Activated naive CD4-positive, alpha-beta T cell treated with anti-CD3 and anti-CD28 coated beads for 36 hours (primary cell): ENCODE results near the gene BBS10. TPM values are rescaled to one million over a fixed set of nuclear protein-coding genes. Genes with fewer than 3 reads are reported as not detected.
"Not testable (repeated sequence)": the region's sequence is repeated elsewhere in the genome, so short reads cannot be mapped to it uniquely, and the experiment has no call there.

Experiments
- CTCF ChIA-PET: fragments of 350-600 bp; sonication (Branson Sonifier 250); formaldehyde crosslinking; loops from one replicate; lab custom pipeline; 2021; ENCODE audit warnings: antibody characterized with exemption; lab: Charles Lee
- DNase-seq: peaks from one replicate; pipeline ENCODE4 v3.0.0-alpha.2; 2020
- H3K27ac Mint-ChIP-seq: one replicate; pipeline ENCODE4 v1.8.0; 2021; ENCODE audit warnings: mild to moderate bottlenecking, mixed read lengths
- H3K27me3 Mint-ChIP-seq: one replicate; pipeline ENCODE4 v1.8.0; 2021; ENCODE audit warnings: low read depth, mixed read lengths
- H3K36me3 Mint-ChIP-seq: one replicate; pipeline ENCODE4 v1.8.0; 2021; ENCODE audit warnings: low read depth, mixed read lengths
- H3K4me1 Mint-ChIP-seq: one replicate; pipeline ENCODE4 v1.8.0; 2021; ENCODE audit warnings: low read depth, mixed read lengths
- H3K4me3 Mint-ChIP-seq: one replicate; pipeline ENCODE4 v1.8.0; 2021; ENCODE audit warnings: mild to moderate bottlenecking, moderate library complexity, mixed read lengths
- H3K9me3 Mint-ChIP-seq: one replicate; pipeline ENCODE4 v1.8.0; 2021; ENCODE audit warnings: mixed read lengths
- intact Hi-C: fragments of 100-400 bp; cut with micrococcal nuclease; formaldehyde crosslinking; loops from one replicate; pipeline ENCODE4 v1.15.1; 2023
- total RNA-seq, 2 experiments: library from RNA; stranded (reverse); gene quantifications; one replicate each; pipeline ENCODE4 v1.2.3, GENCODE V29; 2021

Gene BBS10
- total RNA-seq, result 1 to 10 TPM; 3.3 TPM

DNA sequence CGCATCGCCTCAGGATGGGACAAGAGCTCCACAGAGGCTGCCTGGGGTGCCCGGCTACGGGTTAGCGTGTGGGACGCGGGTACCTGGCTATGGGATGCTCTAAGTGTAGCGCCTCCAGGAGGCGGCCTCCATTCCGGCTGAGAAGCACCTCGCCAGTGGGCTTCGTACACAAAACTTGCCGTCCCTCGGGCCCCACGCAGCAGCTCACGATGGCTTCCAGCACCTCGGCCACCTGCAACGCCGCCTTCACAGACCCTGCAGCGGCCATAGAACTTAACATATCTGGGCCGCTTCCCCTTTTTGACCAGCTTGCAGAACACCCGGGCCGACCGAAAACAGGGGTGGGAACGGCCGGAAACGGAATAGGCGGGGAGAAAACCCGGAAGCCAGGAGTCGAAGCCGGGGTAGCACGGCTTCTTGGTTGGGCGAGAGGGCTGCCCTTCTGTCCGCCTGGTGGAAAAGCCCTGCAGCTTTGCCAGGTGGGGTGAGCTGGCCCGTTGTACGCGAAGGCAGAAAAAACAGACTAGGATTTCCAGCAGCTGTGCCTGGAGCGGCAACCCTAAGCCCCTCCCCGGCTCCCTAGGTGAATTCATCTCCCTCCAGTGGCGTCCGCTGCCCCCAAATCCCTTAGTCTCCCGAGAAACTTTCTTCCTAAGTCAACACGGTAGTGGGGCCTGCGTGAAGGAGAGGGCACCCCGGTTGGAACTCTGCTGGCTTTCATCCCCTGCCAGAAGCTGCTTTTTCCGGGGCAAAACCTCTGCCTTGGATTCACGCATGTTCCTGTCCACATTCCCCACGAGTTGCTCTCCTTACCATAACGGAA, at the start of gene BBS10:
BBS10 (minus strand) TSS at position 337 of the 823 bp plus-strand sequence; CDS start at position 280, 57 bp downstream.
- CTCF ChIA-PET, result interaction anchor here (0.8 to 2.3 kb wide), 8 partner anchors 10 to 822 kb away, joined by 3 to 6 read pairs (median 4); no protein-coding TSS in a partner anchor
- Mint-ChIP-seq H3K9me3 (no peaks in the 10 kb centered on the region), H3K27me3 (no peaks in the 10 kb centered on the region), H3K27ac (peak within 1 kb of the TSS; percentile 86), H3K4me1 (peaks cover 22% of the 10 kb centered on the region), H3K36me3 (peaks cover 3% of the 10 kb centered on the region), H3K4me3 (peak within 1 kb of the TSS; percentile 90)
- intact Hi-C loops, result loop anchor here (1.0 to 5.0 kb wide), 11 partner anchors 73 to 1016 kb away; partner anchors contain the start of genes CAPS2, GLIPR1, GLIPR1L1 and KRR1
- peak; percentile 92 for DNase-seq

DNA sequence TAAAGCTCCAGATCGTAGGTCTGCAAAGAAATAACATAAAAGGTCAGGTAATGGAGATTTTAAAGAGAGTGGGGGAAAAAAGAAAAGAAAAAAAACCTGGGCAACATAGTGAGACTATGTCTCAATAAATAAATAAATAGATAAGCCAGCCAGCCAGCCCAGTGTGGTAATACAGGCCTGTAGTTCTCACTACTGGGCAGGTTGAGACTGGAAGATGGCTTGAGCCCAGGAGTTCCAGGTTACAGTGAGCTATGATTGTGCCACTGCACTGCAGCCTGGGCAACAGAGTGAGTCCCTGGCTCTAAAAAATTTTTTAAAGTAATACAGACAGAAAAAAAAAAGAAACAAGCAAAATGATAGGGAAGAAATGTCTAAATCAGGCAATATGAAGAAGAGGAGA, 43.2 kb upstream of the BBS10 start:
- intact Hi-C loops, result no loop called here
- Mint-ChIP-seq H3K9me3 (no peaks in the 10 kb centered on the region), H3K4me3 (no peak overlapping the region), H3K27me3 (no peaks in the 10 kb centered on the region), H3K36me3 (peaks cover 23% of the 10 kb centered on the region), H3K4me1 (peaks cover 2% of the 10 kb centered on the region), H3K27ac (no peak overlapping the region)
- CTCF ChIA-PET, result no interaction called here
- no peak for DNase-seq

DNA sequence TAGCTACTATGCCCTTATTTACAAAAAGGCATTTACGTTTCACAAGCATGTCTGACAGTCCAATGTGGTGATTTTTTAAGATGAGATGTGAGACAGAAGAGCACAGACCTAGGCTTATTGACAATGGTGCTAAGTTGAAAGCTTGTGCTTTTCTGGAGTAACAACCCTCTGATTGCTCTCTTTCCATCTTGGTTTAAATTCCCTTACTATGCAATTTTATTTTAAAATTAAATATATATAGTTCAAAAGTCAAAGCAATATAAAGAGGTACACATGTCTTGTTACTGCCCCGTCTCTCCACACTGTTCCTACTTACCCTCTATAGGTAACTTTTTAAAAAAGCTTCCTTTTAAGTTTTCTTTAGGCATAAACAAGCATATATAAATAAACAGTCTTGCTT, 39.4 kb upstream of the BBS10 start:
- Mint-ChIP-seq H3K9me3 (no peaks in the 10 kb centered on the region), H3K27me3 (no peaks in the 10 kb centered on the region), H3K4me1 (peaks cover 2% of the 10 kb centered on the region), H3K36me3 (peaks cover 27% of the 10 kb centered on the region), H3K4me3 (no peak overlapping the region), H3K27ac (no peak overlapping the region)
- intact Hi-C loops, result no loop called here
- DNase-seq, result no peak
- CTCF ChIA-PET, result no interaction called here

DNA sequence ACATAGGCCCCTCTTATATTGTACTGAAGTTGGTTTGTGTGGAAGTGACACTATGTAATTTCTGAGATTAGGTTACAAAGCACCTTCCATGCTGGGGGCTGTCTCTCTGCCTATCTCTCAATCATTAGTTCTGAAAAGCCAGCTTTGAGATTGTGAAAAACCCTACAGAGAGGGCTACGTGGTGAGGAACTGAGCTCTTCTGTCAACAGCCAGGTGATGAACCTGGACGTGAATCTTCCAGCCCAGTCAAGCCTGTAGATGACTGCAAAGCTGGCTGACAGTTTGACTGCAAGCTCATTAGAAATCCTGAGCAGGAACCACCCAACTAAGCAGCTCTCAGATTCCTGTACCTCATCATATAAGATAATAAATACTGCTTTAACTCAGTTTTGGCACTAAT, 36.3 kb upstream of the BBS10 start:
- intact Hi-C loops, result no loop called here
- no peaks in the 10 kb centered on the region for H3K4me1 Mint-ChIP-seq
- no peak overlapping the region for H3K4me3 Mint-ChIP-seq
- DNase-seq, result no peak
- H3K27ac Mint-ChIP-seq, result no peak overlapping the region
- CTCF ChIA-PET, result interaction anchor here (0.7 kb wide), 1 partner anchor 172 kb away, joined by 3 read pairs; no protein-coding TSS in a partner anchor
- H3K27me3 Mint-ChIP-seq, result no peaks in the 10 kb centered on the region
- no peaks in the 10 kb centered on the region for H3K9me3 Mint-ChIP-seq
- H3K36me3 Mint-ChIP-seq, result peaks cover 19% of the 10 kb centered on the region

DNA sequence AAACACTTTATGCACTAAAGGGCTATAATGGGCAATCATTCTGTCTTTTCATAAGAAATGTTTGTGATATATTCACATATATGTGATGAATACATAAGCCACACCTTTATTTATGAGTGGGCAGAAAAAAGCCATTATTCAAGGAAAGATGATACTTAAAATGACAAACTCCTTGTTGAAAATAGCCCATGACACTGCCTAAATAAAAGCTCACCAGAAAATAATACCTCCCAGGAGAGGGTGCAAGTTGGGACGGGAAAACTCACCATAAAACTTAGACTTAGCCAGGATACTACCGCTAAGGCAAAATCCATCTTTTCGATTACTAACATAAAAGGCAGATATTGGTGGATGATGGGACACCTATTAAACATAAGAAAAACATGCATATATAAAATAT, 35.8 kb upstream of the BBS10 start:
- Mint-ChIP-seq H3K27ac (no peak overlapping the region), H3K4me1 (no peaks in the 10 kb centered on the region), H3K36me3 (peaks cover 21% of the 10 kb centered on the region), H3K4me3 (no peak overlapping the region), H3K27me3 (no peaks in the 10 kb centered on the region), H3K9me3 (no peaks in the 10 kb centered on the region)
- intact Hi-C loops, result no loop called here
- DNase-seq, result no peak
- CTCF ChIA-PET, result interaction anchor here (0.7 kb wide), 1 partner anchor 172 kb away, joined by 3 read pairs; no protein-coding TSS in a partner anchor

DNA sequence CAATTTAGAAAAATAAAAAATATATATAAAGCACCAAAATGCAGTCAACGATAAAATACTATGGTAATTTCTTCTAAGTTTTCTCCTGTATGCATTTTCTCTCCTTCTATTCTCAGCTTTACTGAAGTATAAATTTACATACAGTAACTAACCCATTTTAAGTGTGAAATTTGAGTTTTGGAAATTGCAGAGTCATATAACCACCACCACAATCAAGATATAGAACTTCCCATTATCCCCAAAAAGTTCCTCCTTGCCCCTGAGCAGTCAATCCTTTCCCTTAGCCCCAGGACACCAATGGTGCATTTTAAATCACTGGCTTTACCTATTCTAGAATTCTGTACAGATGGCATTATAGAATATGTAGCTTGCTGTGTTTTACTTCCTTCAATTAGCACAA, 31.0 kb upstream of the BBS10 start:
- Mint-ChIP-seq H3K36me3 (peaks cover 27% of the 10 kb centered on the region), H3K4me1 (peaks cover 5% of the 10 kb centered on the region), H3K4me3 (no peak overlapping the region), H3K9me3 (no peaks in the 10 kb centered on the region), H3K27me3 (no peaks in the 10 kb centered on the region), H3K27ac (no peak overlapping the region)
- intact Hi-C loops, result no loop called here
- DNase-seq, result no peak
- CTCF ChIA-PET, result no interaction called here

DNA sequence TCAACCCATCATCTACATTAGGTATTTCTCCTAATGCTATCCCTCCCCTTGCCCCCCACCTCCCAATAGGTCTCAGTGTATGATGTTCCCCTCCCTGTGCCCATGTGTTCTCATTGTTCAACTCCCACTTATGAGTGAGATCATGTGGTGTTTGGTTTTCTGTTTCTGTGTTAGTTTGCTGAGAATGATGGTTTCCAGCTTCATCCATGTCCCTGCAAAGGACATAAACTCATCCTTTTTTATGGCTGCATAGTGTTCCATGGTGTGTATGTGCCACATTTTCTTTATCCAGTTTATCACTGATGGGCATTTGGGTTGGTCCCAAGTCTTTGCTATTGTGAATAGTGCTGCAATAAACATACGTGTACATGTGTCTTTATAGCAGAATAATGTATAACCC, 28.7 kb upstream of the BBS10 start:
- CTCF ChIA-PET, H3K9me3 Mint-ChIP-seq, H3K4me1 Mint-ChIP-seq, DNase-seq, H3K27me3 Mint-ChIP-seq, intact Hi-C loops, H3K4me3 Mint-ChIP-seq, H3K27ac Mint-ChIP-seq: not testable (repeated sequence)
- peaks cover 28% of the 10 kb centered on the region for H3K36me3 Mint-ChIP-seq

DNA sequence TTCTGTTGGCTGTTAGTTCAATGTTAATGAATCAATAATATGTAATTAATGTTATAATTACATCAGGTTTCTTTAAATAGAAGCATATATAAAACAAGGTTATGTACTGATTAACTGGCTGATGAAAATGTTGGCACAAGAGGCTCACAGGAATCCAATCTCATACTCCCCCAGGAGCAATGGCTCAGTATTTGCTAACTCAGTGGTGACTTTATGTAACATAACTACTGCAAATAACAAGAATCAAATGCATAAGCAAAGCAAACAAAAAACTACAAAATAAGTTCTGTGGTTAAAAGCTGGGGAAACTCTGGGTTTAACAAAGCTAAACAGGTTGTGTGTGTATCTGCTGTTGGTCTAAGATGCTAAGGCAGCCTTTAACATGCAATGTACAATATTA, 27.7 kb upstream of the BBS10 start:
- peaks cover 6% of the 10 kb centered on the region for H3K4me1 Mint-ChIP-seq
- H3K4me3 Mint-ChIP-seq, result no peak overlapping the region
- H3K9me3 Mint-ChIP-seq, result no peaks in the 10 kb centered on the region
- H3K27me3 Mint-ChIP-seq, result no peaks in the 10 kb centered on the region
- intact Hi-C loops, result no loop called here
- no peak overlapping the region for H3K27ac Mint-ChIP-seq
- DNase-seq, result no peak
- peaks cover 28% of the 10 kb centered on the region for H3K36me3 Mint-ChIP-seq
- CTCF ChIA-PET, result interaction anchor here (0.7 kb wide), 1 partner anchor 182 kb away, joined by 6 read pairs; no protein-coding TSS in a partner anchor

DNA sequence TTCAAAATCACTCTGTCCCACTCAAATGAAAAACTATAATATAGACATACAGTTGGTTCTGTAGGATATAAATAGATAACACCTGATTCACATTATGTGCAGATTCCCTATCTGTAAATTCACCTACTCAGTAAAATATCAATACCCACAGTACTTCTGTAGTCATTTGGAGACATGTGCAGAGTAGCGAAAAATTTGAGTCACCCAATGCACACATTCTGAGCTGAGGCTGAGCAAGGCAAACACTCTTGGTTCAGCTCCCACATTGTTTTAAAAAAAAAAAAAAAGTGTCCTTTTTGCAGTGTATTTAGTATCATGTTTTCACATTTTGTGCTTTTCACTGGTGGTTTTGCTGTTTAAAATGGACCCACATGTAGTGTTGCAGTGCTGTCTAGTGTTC, 27.3 kb upstream of the BBS10 start:
- CTCF ChIA-PET, result interaction anchor here (0.7 kb wide), 1 partner anchor 182 kb away, joined by 6 read pairs; no protein-coding TSS in a partner anchor
- H3K4me1 Mint-ChIP-seq, result peaks cover 6% of the 10 kb centered on the region
- no peak overlapping the region for H3K27ac Mint-ChIP-seq
- no peaks in the 10 kb centered on the region for H3K9me3 Mint-ChIP-seq
- intact Hi-C loops, result no loop called here
- no peak for DNase-seq
- H3K4me3 Mint-ChIP-seq, result no peak overlapping the region
- H3K36me3 Mint-ChIP-seq, result peaks cover 28% of the 10 kb centered on the region
- no peaks in the 10 kb centered on the region for H3K27me3 Mint-ChIP-seq

DNA sequence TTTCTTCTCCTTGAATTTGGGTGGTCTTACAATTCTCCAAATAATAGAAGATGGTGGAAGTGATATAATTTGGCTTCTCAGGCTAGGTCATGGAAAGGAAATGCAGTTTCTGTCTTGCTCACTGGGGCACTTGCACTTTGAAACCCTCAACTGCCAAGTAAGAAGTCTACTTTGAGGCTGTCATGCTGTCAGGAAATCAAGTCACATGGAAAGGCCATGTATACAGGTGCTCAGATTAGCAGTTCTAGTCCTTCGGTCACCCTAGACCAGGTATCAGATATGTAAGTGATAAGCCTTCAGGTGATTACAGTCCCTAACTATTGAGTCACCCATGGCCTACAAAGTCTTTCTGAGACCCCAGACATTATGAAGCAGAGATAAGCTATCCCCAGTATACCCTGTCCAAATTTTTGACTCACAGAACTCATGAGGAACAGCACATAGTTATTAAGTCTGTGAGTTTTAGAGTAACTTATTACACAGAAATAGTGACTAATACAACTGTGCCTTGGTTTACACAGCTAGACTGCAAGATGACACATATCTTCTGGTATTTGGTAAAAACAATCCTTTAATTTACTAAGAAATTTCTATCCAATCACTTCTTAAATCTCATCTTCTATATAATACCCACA, 26.3 kb upstream of the BBS10 start:
- Mint-ChIP-seq H3K27me3 (no peaks in the 10 kb centered on the region), H3K4me1 (peaks cover 6% of the 10 kb centered on the region), H3K4me3 (no peak overlapping the region), H3K36me3 (peaks cover 33% of the 10 kb centered on the region), H3K27ac (no peak overlapping the region), H3K9me3 (no peaks in the 10 kb centered on the region)
- intact Hi-C loops, result no loop called here
- CTCF ChIA-PET, result no interaction called here
- no peak for DNase-seq

DNA sequence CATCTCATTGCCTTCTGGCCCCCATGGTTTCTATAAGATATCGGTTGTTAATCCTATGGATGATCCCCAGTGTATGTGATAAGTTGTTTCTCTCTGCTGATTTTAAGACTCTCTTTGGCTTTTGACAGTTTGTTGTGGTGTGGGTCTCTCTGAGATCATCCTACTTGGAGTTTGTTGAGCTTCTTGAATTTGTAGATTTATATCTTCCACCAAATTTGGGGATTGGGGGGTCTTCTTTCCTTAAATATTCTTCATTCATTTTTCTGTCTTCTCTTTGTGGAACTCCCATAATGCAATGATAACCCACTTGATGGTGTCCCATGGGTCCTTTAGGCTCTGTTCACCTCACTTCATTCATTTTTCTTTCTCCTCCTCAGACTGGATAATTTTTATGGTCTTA, 20.0 kb upstream of the BBS10 start:
- H3K36me3 Mint-ChIP-seq, result peaks cover 52% of the 10 kb centered on the region
- no peaks in the 10 kb centered on the region for H3K27me3 Mint-ChIP-seq
- intact Hi-C loops, result no loop called here
- no peak overlapping the region for H3K4me3 Mint-ChIP-seq
- CTCF ChIA-PET, result no interaction called here
- peaks cover 7% of the 10 kb centered on the region for H3K4me1 Mint-ChIP-seq
- H3K27ac Mint-ChIP-seq, result no peak overlapping the region
- DNase-seq, result no peak
- H3K9me3 Mint-ChIP-seq, result no peaks in the 10 kb centered on the region

DNA sequence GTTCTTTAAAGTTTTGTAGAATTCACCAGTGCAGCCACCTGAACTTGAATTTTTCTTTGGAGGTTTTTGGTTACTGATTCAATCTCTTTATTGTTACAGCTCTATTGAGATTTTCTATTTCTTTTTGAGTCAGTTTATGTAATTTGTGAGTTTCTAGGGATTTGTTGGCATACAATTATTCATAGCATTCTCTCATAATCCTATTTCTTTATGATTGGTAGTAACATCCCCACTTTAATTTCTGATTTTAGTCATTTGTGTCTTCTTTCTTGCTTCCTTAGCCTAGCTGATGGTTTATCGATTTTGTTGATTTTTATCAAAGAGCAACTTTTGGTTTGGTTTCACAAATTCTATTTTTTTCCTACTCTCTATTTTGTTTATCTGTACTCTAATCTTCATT, 17.9 kb upstream of the BBS10 start:
- DNase-seq, result no peak
- Mint-ChIP-seq H3K4me1 (peaks cover 7% of the 10 kb centered on the region), H3K36me3 (peaks cover 58% of the 10 kb centered on the region), H3K27me3 (no peaks in the 10 kb centered on the region), H3K4me3 (no peak overlapping the region), H3K27ac (no peak overlapping the region), H3K9me3 (no peaks in the 10 kb centered on the region)
- intact Hi-C loops, result no loop called here
- CTCF ChIA-PET, result interaction anchor here (2.3 kb wide), 1 partner anchor 18 kb away, joined by 5 read pairs; the partner anchor contains the start of gene BBS10
